HL-60 (cell line): Measurements from ENCODE around the gene CDK5R1.

Source experiments
- DNase-seq, 2 experiments: peaks; one replicate each; pipeline ENCODE4 v3.0.0-alpha.2; 2010 to 2020; ENCODE audit warnings: low read depth in 1 of 2, low spot score in 1 of 2
- H3K27ac ChIP-seq: fragments of 250-450 bp; sonication (Bioruptor Pico); replicated peaks from 2 replicates; pipeline ENCODE4 v1.5.1; 2020; ENCODE audit warnings: mild to moderate bottlenecking, moderate library complexity
- H3K27me3 ChIP-seq: fragments of 250-450 bp; sonication (Bioruptor Pico); 2 replicates; pipeline ENCODE4 v1.5.1; 2021; ENCODE audit warnings: mild to moderate bottlenecking, moderate library complexity; ENCODE audit not compliant: insufficient read depth, poor library complexity, severe bottlenecking
- H3K4me3 ChIP-seq: replicated peaks from 2 replicates; pipeline ENCODE4 v1.5.1; 2011; ENCODE audit warnings: mild to moderate bottlenecking, control low read depth, low read length; ENCODE audit not compliant: insufficient read depth
- GABPA ChIP-seq: IDR thresholded peaks from 2 replicates; pipeline ENCODE4 v1.6.1; 2012; ENCODE audit warnings: low read depth
- POLR2AphosphoS5 ChIP-seq: IDR thresholded peaks from 2 replicates; pipeline ENCODE4 v1.6.1; 2012; ENCODE audit warnings: low read depth
- REST ChIP-seq: IDR thresholded peaks from 2 replicates; pipeline ENCODE4 v1.6.1; 2012; ENCODE audit warnings: low read depth; ENCODE audit not compliant: insufficient replicate concordance
- SPI1 ChIP-seq: IDR thresholded peaks from 2 replicates; pipeline ENCODE4 v1.6.1; 2012; ENCODE audit warnings: low read depth, mild to moderate bottlenecking, borderline replicate concordance
- TF ChIP-seq, protein P1 (sequence below): IDR thresholded peaks from one replicate; pipeline ENCODE4 v1.5.1; 2011; ENCODE audit warnings: low read length, control low read depth, inconsistent platforms; ENCODE audit not compliant: insufficient read depth

The CDK5R1 gene

DNA sequence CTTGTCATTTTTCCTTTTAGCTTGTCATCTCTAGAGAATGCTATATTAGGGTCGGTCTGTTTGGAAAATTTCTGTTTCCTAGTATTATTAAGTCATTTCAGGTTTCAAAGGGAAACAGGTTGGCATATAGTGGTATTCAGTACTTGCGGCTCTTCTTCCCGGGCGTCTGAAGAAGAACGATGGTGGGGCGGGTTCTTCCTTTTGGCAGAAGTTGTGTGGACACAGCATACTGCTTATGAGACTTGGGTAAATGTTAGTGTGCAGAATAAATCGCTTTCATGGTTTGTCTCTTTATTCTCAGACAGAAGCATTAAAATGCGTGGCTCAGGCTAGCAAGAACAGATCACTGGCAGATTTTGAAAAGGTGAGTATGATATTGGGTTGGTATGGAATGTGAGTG lies 9.6 kb upstream of the CDK5R1 start:
- H3K27ac ChIP-seq = no peak overlapping the region
- H3K4me3 ChIP-seq = no peak overlapping the region
- no peak for DNase-seq
- H3K27me3 ChIP-seq = no peaks in the 10 kb centered on the region
- TF ChIP-seq REST (no peak), SPI1 (no peak), GABPA (no peak), POLR2AphosphoS5 (no peak)
- TF ChIP-seq, protein P1, sequence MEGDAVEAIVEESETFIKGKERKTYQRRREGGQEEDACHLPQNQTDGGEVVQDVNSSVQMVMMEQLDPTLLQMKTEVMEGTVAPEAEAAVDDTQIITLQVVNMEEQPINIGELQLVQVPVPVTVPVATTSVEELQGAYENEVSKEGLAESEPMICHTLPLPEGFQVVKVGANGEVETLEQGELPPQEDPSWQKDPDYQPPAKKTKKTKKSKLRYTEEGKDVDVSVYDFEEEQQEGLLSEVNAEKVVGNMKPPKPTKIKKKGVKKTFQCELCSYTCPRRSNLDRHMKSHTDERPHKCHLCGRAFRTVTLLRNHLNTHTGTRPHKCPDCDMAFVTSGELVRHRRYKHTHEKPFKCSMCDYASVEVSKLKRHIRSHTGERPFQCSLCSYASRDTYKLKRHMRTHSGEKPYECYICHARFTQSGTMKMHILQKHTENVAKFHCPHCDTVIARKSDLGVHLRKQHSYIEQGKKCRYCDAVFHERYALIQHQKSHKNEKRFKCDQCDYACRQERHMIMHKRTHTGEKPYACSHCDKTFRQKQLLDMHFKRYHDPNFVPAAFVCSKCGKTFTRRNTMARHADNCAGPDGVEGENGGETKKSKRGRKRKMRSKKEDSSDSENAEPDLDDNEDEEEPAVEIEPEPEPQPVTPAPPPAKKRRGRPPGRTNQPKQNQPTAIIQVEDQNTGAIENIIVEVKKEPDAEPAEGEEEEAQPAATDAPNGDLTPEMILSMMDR = no peak

DNA sequence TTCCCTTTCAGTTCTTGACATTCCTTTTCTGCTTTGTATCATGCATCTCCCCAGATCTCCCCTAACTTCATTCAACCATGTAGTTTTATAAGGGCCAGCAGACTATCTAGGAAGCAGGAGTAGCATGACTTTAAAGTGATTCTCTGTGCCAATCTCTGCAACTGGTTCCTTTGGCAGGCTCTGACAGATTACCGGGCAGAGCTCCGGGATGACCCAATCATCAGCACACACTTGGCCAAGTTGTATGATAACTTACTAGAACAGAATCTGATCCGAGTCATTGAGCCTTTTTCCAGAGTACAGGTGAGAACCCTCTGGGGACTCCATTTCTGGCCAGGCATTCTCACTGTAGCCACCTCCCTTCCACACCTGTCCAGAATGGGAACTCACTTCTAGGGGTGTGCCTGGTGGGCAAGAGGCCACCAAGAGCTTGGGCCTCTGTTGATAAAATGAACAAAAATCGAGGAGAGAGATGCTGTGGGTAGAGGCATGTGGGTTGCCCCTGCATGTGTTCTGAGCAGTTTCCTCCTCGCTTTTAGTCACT lies 7.6 kb upstream of the CDK5R1 start:
- no peak overlapping the region for H3K27ac ChIP-seq
- DNase-seq = no peak

DNA sequence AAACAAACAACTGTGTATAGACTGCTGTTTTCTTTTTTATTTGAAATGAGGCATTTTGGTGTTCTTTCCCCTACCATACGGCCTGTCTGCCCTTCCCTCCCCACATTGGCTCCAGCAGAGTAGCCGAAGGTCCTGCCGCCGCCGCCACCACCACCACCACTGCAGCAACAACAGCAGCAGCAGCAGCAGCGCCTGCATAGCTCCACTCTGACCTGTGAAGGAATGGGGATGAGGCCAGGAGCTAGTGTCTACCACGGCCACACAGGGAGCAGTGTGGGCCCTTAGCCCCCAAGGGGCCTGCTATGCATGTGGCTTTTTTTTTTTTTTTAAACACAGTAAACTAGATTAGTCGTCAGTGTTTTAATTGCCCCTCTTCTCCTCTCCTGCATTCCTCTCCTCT lies 5.6 kb upstream of the CDK5R1 start:
- H3K27me3 ChIP-seq = no peaks in the 10 kb centered on the region
- H3K27ac ChIP-seq = no peak overlapping the region
- TF ChIP-seq REST (no peak), POLR2AphosphoS5 (no peak), GABPA (no peak), SPI1 (no peak)
- TF ChIP-seq, protein P1 = no peak
- DNase-seq = no peak
- H3K4me3 ChIP-seq = no peak overlapping the region

More for the DNA sequence above, 7.6 kb upstream of the CDK5R1 start:
- Histone ChIP-seq H3K27me3 (no peaks in the 10 kb centered on the region), H3K4me3 (no peak overlapping the region)
- TF ChIP-seq, protein P1 = no peak
- TF ChIP-seq SPI1 (no peak), POLR2AphosphoS5 (no peak), GABPA (no peak)
